SJCRH30 (cell line): ENCODE measurements around the gene OBSCN. TPM values are rescaled to one million over a fixed set of nuclear protein-coding genes. Genes with fewer than 3 reads are reported as not detected.
A peak's percentile ranks its signal among the peaks of the same experiment; 100 is the strongest.
"Not testable (repeated sequence)": the region's sequence is repeated elsewhere in the genome, so short reads cannot be mapped to it uniquely, and the experiment has no call there.

Experiments used
- DNase-seq, 2 experiments: peaks; one replicate each; pipeline ENCODE4 v3.0.0-alpha.2; 2015 to 2020
- H3K27ac ChIP-seq: fragments of 250-450 bp; sonication (Bioruptor Pico); 2 replicates; pipeline ENCODE4 v1.5.1; 2020; ENCODE audit warnings: mild to moderate bottlenecking, moderate library complexity
- H3K27me3 ChIP-seq: fragments of 250-450 bp; sonication (Bioruptor Pico); 2 replicates; pipeline ENCODE4 v1.5.1; 2020; ENCODE audit warnings: mild to moderate bottlenecking, moderate library complexity
- H3K36me3 ChIP-seq: fragments of 250-450 bp; sonication (Bioruptor Pico); 2 replicates; pipeline ENCODE4 v1.5.1; 2020; ENCODE audit warnings: mild to moderate bottlenecking, moderate library complexity
- H3K4me1 ChIP-seq: fragments of 250-450 bp; sonication (Bioruptor Pico); 2 replicates; pipeline ENCODE4 v1.5.1; 2020; ENCODE audit warnings: mild to moderate bottlenecking, moderate library complexity
- H3K4me3 ChIP-seq: fragments of 250-450 bp; sonication (Bioruptor Pico); 2 replicates; pipeline ENCODE4 v1.5.1; 2020; ENCODE audit warnings: mild to moderate bottlenecking, moderate library complexity
- H3K9me3 ChIP-seq: fragments of 250-450 bp; sonication (Bioruptor Pico); replicated peaks from 2 replicates; pipeline ENCODE4 v1.5.1; 2020; ENCODE audit warnings: mild to moderate bottlenecking, moderate library complexity
- total RNA-seq: library from RNA; depleted of rRNA; stranded (reverse); fragments of >200 nt; shearing (Covaris generic); gene quantifications from 2 replicates; pipeline ENCODE4 v1.2.3, GENCODE V29; 2014

The OBSCN gene
- total RNA-seq, 1 experiment from 2014 or later: 8.3 TPM

- 0 out of 2 replicates have a peak, but pooled peaks cover 3% of the 10 kb centered on the region for H3K9me3 ChIP-seq
- no peak overlapping the region for H3K4me3 ChIP-seq
- H3K4me1 ChIP-seq: peaks cover 13% of the 10 kb centered on the region
- peak; percentile 77 for DNase-seq
- no peaks in the 10 kb centered on the region for H3K36me3 ChIP-seq
- no peaks in the 10 kb centered on the region for H3K27me3 ChIP-seq
- H3K27ac ChIP-seq: no peak overlapping the region
Observed at GRCh38 chr1:228236744-228237143, 28.9 kb downstream of the OBSCN start.

DNA sequence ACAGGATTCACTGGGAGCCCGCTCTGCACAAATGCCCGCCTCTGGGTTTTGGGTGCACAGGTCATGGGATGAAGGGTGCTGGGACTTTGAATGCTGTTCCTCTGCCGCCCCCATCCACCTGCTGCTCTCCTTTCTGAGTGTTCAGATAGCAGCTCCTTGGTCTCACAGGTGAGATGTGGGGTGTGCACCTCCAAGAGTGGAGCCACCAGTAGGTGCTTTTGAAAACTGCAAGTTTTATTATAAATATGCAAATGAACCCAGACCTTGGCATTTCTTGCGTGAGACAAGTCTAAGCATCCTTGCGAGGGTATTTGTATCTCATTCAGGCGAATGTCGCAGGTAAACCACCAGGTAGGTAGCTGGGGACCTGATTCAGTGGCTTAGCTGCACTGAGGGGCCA is 30.2 kb downstream of the OBSCN start:
- Histone ChIP-seq H3K4me1 (peaks cover 13% of the 10 kb centered on the region), H3K9me3 (peaks cover 13% of the 10 kb centered on the region), H3K4me3 (no peak overlapping the region), H3K27me3 (no peaks in the 10 kb centered on the region), H3K36me3 (no peaks in the 10 kb centered on the region), H3K27ac (no peak overlapping the region)
- DNase-seq: no peak

DNA sequence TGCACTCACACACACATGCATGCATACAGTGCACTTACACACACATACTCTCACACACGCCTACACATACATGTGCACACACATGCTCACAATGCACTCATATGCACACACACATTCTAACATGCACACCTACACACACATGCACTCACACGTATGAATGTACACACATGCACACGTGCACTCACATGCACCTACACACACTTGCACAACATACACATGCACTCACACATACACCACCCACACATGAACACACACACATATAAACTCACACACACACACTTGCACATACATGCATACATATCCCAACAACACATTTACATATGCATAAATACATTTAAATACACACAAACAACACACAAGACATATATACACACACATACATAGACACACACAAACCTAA is 30.6 kb downstream of the OBSCN start:
- Histone ChIP-seq H3K4me1 (peaks cover 13% of the 10 kb centered on the region), H3K27ac (no peak overlapping the region), H3K36me3 (no peaks in the 10 kb centered on the region), H3K27me3 (no peaks in the 10 kb centered on the region), H3K4me3 (no peak overlapping the region), H3K9me3 (peaks cover 13% of the 10 kb centered on the region)
- no peak for DNase-seq

DNA sequence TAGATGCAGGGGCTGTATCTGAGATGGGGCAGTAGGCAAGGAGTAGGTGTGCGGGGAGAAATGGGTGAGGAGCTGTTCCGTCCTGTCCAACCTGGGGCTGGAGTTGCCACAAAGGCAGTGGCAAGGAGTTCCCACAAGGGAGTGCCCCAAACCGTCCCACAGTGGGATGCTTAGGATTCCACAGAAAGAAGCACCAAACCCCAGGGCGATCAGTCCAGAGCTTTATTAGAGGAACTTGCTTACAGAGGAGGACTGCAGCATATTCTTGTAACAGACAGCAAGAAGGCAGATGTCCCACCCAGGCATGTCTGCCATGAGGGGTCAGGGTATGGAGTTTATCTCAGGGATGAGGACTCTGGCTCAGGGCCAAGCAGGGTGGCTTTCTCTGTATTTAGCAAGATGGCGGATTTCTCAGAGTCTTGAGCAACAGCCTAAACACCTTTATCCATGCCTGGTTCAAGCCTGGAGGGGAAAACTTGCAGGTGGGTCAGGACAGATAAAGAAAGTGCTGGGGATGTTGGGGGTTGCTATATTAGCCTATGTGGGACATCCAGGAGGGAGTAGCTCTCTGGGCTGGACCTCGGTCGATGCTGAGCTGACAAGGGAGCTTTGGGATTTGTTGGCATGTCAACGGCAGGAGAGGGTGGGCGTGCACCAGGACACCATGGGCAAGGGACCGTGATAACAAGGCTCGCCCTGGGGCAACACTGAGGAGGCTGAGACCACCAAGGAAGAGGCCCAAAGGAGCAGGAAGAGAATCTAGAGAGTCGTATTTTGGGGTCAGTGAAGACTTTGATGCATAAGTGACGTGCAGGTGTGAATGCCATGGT is 32.8 kb downstream of the OBSCN start:
- H3K36me3 ChIP-seq: no peaks in the 10 kb centered on the region
- peak overlapping the region; percentile 43 for H3K27ac ChIP-seq
- H3K9me3 ChIP-seq: peaks cover 13% of the 10 kb centered on the region
- H3K4me1 ChIP-seq: peaks cover 13% of the 10 kb centered on the region
- peak; percentile 50 to 61 for DNase-seq
- no peak overlapping the region for H3K4me3 ChIP-seq
- no peaks in the 10 kb centered on the region for H3K27me3 ChIP-seq

- Histone ChIP-seq H3K27ac (peak overlapping the region; percentile 43), H3K4me1 (peaks cover 13% of the 10 kb centered on the region), H3K4me3 (no peak overlapping the region), H3K36me3 (no peaks in the 10 kb centered on the region), H3K9me3 (peaks cover 13% of the 10 kb centered on the region), H3K27me3 (no peaks in the 10 kb centered on the region)
- peak; percentile 98 for DNase-seq
Observed at GRCh38 chr1:228241259-228241658, 33.4 kb downstream of the OBSCN start.

DNA sequence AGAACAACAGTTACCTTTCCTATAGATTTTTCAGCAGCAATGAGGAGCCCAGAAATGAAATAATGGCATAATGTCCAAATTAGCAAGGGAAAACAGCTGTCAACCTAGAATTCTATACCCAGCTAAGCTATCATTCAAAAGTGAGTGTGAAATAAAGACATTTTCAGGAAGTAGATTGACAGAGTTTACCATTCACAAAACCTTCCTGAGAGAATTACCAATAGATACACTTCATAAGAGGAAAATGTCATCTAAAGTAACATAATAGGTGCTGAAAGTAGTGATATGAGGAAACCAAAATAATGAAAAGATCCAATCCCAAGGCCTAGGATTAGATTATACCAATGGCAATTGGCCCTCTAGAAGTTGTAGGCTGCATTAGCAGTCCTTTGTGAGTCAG is 34.6 kb downstream of the OBSCN start:
- no peaks in the 10 kb centered on the region for H3K27me3 ChIP-seq
- H3K9me3 ChIP-seq: peaks cover 13% of the 10 kb centered on the region
- DNase-seq: no peak
- no peak overlapping the region for H3K27ac ChIP-seq
- H3K36me3 ChIP-seq: no peaks in the 10 kb centered on the region
- peaks cover 13% of the 10 kb centered on the region for H3K4me1 ChIP-seq
- no peak overlapping the region for H3K4me3 ChIP-seq

DNA sequence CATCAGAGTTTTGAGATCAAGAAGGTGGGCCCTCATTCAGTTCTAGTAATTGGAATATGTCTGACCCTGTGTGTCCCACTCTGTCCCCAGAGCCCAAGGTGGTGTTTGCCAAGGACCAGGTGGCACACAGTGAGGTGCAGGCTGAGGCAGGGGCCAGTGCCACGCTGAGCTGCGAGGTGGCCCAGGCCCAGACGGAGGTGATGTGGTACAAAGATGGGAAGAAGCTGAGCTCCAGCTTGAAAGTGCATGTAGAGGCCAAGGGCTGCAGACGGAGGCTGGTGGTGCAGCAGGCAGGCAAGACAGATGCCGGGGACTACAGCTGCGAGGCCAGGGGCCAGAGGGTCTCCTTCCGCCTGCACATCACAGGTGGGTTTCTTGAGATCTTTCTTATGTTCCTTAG is 35.2 kb downstream of the OBSCN start:
- Histone ChIP-seq H3K36me3 (no peaks in the 10 kb centered on the region), H3K4me1 (peaks cover 13% of the 10 kb centered on the region), H3K9me3 (peaks cover 13% of the 10 kb centered on the region), H3K4me3 (no peak overlapping the region), H3K27ac (no peak overlapping the region), H3K27me3 (no peaks in the 10 kb centered on the region)
- no peak for DNase-seq

DNA sequence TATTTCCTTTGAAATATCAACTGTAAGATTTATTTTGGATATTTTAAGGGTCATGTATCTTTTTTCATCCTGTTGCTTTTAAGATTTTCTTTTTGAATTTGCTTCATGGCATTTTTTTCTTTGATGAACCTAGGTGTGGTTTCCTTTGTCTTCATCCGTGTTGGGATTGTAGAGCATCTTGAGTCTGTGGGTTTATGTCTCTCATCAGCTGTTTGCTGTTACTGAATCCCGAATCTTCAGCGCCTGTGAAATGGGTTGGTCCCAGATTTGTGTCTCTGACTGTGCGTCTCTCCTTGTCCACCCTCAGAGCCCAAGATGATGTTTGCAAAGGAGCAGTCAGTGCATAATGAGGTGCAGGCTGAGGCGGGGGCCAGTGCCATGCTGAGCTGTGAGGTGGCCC is 36.1 kb downstream of the OBSCN start:
- DNase-seq, H3K27me3 ChIP-seq, H3K27ac ChIP-seq, H3K4me3 ChIP-seq, H3K36me3 ChIP-seq: not testable (repeated sequence)
- Histone ChIP-seq H3K9me3 (peaks cover 13% of the 10 kb centered on the region), H3K4me1 (peaks cover 13% of the 10 kb centered on the region)

- Histone ChIP-seq H3K9me3 (peaks cover 13% of the 10 kb centered on the region), H3K4me1 (peaks cover 13% of the 10 kb centered on the region), H3K27ac (no peak overlapping the region), H3K36me3 (no peaks in the 10 kb centered on the region), H3K4me3 (no peak overlapping the region), H3K27me3 (no peaks in the 10 kb centered on the region)
- DNase-seq: no peak
Observed at GRCh38 chr1:228245111-228245510, 37.3 kb downstream of the OBSCN start.

GRCh38 chr1:228246216-228246900 is 38.5 kb downstream of the OBSCN start:
- Histone ChIP-seq H3K4me3 (no peak overlapping the region), H3K36me3 (no peaks in the 10 kb centered on the region), H3K27me3 (no peaks in the 10 kb centered on the region), H3K9me3 (peaks cover 13% of the 10 kb centered on the region), H3K4me1 (peaks cover 3% of the 10 kb centered on the region; the same call in 1 of the 2 replicates), H3K27ac (no peak overlapping the region)
- DNase-seq: no peak

- H3K36me3 ChIP-seq: no peaks in the 10 kb centered on the region
- DNase-seq: no peak
Observed at GRCh38 chr1:228249513-228250305, 41.9 kb downstream of the OBSCN start.

DNA sequence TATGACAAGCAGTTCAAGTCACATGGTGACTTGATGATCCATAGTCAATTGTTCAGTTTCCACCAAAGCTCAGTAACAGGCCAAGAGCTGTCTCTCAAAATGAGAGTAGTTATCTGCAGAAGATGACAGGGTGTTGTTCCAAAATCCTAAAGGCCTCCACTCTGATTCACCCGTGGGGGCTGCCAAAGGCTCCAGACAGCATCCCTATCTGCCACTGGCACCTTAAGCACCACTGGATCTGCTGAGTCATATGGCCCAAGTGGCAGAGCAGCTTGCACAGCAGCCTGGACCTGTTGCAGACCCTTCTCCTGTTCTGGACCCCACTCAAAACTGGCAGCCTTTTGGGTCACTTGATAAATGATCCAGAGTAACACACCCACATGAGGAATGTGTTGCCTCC is 44.6 kb downstream of the OBSCN start:
- DNase-seq, H3K4me1 ChIP-seq, H3K27me3 ChIP-seq, H3K27ac ChIP-seq, H3K36me3 ChIP-seq, H3K4me3 ChIP-seq, H3K9me3 ChIP-seq: not testable (repeated sequence)

More at GRCh38 chr1:228249513-228250305, 41.9 kb downstream of the OBSCN start:
- H3K27ac ChIP-seq: no peak overlapping the region
- no peaks in the 10 kb centered on the region for H3K27me3 ChIP-seq
- no peaks in the 10 kb centered on the region for H3K4me1 ChIP-seq
- no peak overlapping the region for H3K4me3 ChIP-seq
- no peaks in the 10 kb centered on the region; the same call in 1 of the 2 replicates for H3K9me3 ChIP-seq

GRCh38 chr1:228256626-228257375 is 49.0 kb downstream of the OBSCN start:
- Histone ChIP-seq H3K27me3 (no peaks in the 10 kb centered on the region), H3K4me1 (no peaks in the 10 kb centered on the region), H3K9me3 (0 out of 2 replicates have a peak, but pooled peaks cover 2% of the 10 kb centered on the region), H3K27ac (no peak overlapping the region), H3K36me3 (no peaks in the 10 kb centered on the region), H3K4me3 (no peak overlapping the region)
- no peak for DNase-seq

- DNase-seq: no peak
- H3K9me3 ChIP-seq: 0 out of 2 replicates have a peak, but pooled peaks cover 3% of the 10 kb centered on the region
- no peak overlapping the region for H3K27ac ChIP-seq
- H3K4me3 ChIP-seq: no peak overlapping the region
- H3K36me3 ChIP-seq: no peaks in the 10 kb centered on the region
- H3K4me1 ChIP-seq: no peaks in the 10 kb centered on the region
- no peaks in the 10 kb centered on the region for H3K27me3 ChIP-seq
Observed at GRCh38 chr1:228258486-228258885, 50.6 kb downstream of the OBSCN start.
